Measurements from ENCODE around the gene FAM168A.

The FAM168A gene

GRCh38 chr11:73559743-73560142 is 38.2 kb downstream of the FAM168A start:
- DNase-seq (ENCODE audit: low read depth) = no peak
- no peak for TF ChIP-seq CTCF (IDR thresholded peaks at IDR 0.05; ENCODE audit: insufficient read depth, low read depth, low read length, missing control alignments)
- no peak overlapping the region for H3K4me3 ChIP-seq (ENCODE audit: low read length)

- no peak for DNase-seq (ENCODE audit: low read depth)
- no peak overlapping the region for H3K4me3 ChIP-seq (ENCODE audit: low read length)
- TF ChIP-seq CTCF (IDR thresholded peaks at IDR 0.05; ENCODE audit: insufficient read depth, low read depth, low read length, missing control alignments) = no peak
These were observed 40.9 kb downstream of the FAM168A start for GRCh38 chr11:73556966-73557365.

GRCh38 chr11:73555615-73556014 is 42.3 kb downstream of the FAM168A start:
- DNase-seq (ENCODE audit: low read depth) = no peak
- H3K4me3 ChIP-seq (ENCODE audit: low read length) = no peak overlapping the region
- TF ChIP-seq CTCF (IDR thresholded peaks at IDR 0.05; ENCODE audit: insufficient read depth, low read depth, low read length, missing control alignments) = no peak

- DNase-seq (ENCODE audit: low read depth) = peak; percentile 30
- TF ChIP-seq CTCF (IDR thresholded peaks at IDR 0.05; ENCODE audit: insufficient read depth, low read depth, low read length, missing control alignments) = no peak
- H3K4me3 ChIP-seq (ENCODE audit: low read length) = no peak overlapping the region
These were observed 43.1 kb downstream of the FAM168A start for GRCh38 chr11:73554671-73555320.

GRCh38 chr11:73553266-73553665 is 44.6 kb downstream of the FAM168A start:
- TF ChIP-seq CTCF (IDR thresholded peaks at IDR 0.05; ENCODE audit: insufficient read depth, low read depth, low read length, missing control alignments) = no peak
- H3K4me3 ChIP-seq (ENCODE audit: low read length) = no peak overlapping the region
- DNase-seq (ENCODE audit: low read depth) = no peak

GRCh38 chr11:73551677-73552076 is 46.2 kb downstream of the FAM168A start:
- no peak for DNase-seq (ENCODE audit: low read depth)
- H3K4me3 ChIP-seq (ENCODE audit: low read length) = no peak overlapping the region
- TF ChIP-seq CTCF (IDR thresholded peaks at IDR 0.05; ENCODE audit: insufficient read depth, low read depth, low read length, missing control alignments) = no peak

- no peak overlapping the region for H3K4me3 ChIP-seq (ENCODE audit: low read length)
- no peak for TF ChIP-seq CTCF (IDR thresholded peaks at IDR 0.05; ENCODE audit: insufficient read depth, low read depth, low read length, missing control alignments)
- DNase-seq (ENCODE audit: low read depth) = no peak
These were observed 48.5 kb downstream of the FAM168A start for GRCh38 chr11:73549376-73549775.

Data from epithelial cell of esophagus (primary cell).